Activated naive CD4-positive, alpha-beta T cell treated with anti-CD3 and anti-CD28 coated beads, Interleukin-2, amount 10 ng/mL, durations not matched to agents 7 days and 5 days (primary cell): ENCODE results near the gene IFNL1.
"Not testable (repeated sequence)": the region's sequence is repeated elsewhere in the genome, so short reads cannot be mapped to it uniquely, and the experiment has no call there.

Source experiments
- CTCF ChIA-PET: fragments of 350-600 bp; sonication (Branson Sonifier 250); formaldehyde crosslinking; loops from one replicate; lab custom pipeline; 2021; ENCODE audit warnings: antibody characterized with exemption; lab: Charles Lee
- DNase-seq: peaks from one replicate; pipeline ENCODE4 v3.0.0-alpha.2; 2020
- H3K27ac Mint-ChIP-seq: one replicate; pipeline ENCODE4 v1.8.0; 2021; ENCODE audit warnings: mild to moderate bottlenecking, moderate library complexity, mixed read lengths
- H3K27me3 Mint-ChIP-seq: one replicate; pipeline ENCODE4 v1.8.0; 2021; ENCODE audit warnings: mild to moderate bottlenecking, mixed read lengths
- H3K36me3 Mint-ChIP-seq: one replicate; pipeline ENCODE4 v1.8.0; 2021; ENCODE audit warnings: mixed read lengths
- H3K4me1 Mint-ChIP-seq: one replicate; pipeline ENCODE4 v1.8.0; 2021; ENCODE audit warnings: mixed read lengths
- H3K4me3 Mint-ChIP-seq: one replicate; pipeline ENCODE4 v1.8.0; 2021; ENCODE audit warnings: mild to moderate bottlenecking, moderate library complexity, mixed read lengths
- H3K9me3 Mint-ChIP-seq: one replicate; pipeline ENCODE4 v1.8.0; 2021; ENCODE audit warnings: mixed read lengths

Gene IFNL1

GRCh38 chr19:39324242-39324842 lies 28.1 kb downstream of the IFNL1 start:
- no peaks in the 10 kb centered on the region for H3K9me3 Mint-ChIP-seq
- peaks cover 34% of the 10 kb centered on the region for H3K36me3 Mint-ChIP-seq
- DNase-seq: no peak
- H3K27me3 Mint-ChIP-seq: peaks cover 17% of the 10 kb centered on the region
- peaks cover 37% of the 10 kb centered on the region for H3K4me1 Mint-ChIP-seq
- CTCF ChIA-PET: no interaction called here
- no peak overlapping the region for H3K27ac Mint-ChIP-seq
- H3K4me3 Mint-ChIP-seq: no peak overlapping the region

- H3K27me3 Mint-ChIP-seq: peaks cover 12% of the 10 kb centered on the region
Observed at GRCh38 chr19:39325778-39326665, 29.8 kb downstream of the IFNL1 start.

GRCh38 chr19:39327363-39328045 lies 31.3 kb downstream of the IFNL1 start:
- Mint-ChIP-seq H3K36me3 (peaks cover 48% of the 10 kb centered on the region), H3K27ac (peak overlapping the region; percentile 42), H3K27me3 (no peaks in the 10 kb centered on the region), H3K4me3 (no peak overlapping the region), H3K4me1 (peaks cover 44% of the 10 kb centered on the region), H3K9me3 (no peaks in the 10 kb centered on the region)
- CTCF ChIA-PET: interaction anchor here (0.7 to 2.6 kb wide), 11 partner anchors 20 to 764 kb away, joined by 3 to 15 read pairs (median 3); partner anchors contain the start of gene NCCRP1
- DNase-seq: no peak

More at GRCh38 chr19:39325778-39326665, 29.8 kb downstream of the IFNL1 start:
- H3K4me1 Mint-ChIP-seq: peaks cover 43% of the 10 kb centered on the region
- H3K36me3 Mint-ChIP-seq: peaks cover 42% of the 10 kb centered on the region
- CTCF ChIA-PET: interaction anchor here (0.7 to 2.6 kb wide), 4 partner anchors 80 to 216 kb away, joined by 3 to 15 read pairs (median 5); no protein-coding TSS in a partner anchor
- no peak overlapping the region for H3K4me3 Mint-ChIP-seq
- H3K27ac Mint-ChIP-seq: no peak overlapping the region
- no peak for DNase-seq
- no peaks in the 10 kb centered on the region for H3K9me3 Mint-ChIP-seq

- H3K27me3 Mint-ChIP-seq: no peaks in the 10 kb centered on the region
- CTCF ChIA-PET: interaction anchor here (0.9 to 2.6 kb wide), 9 partner anchors 14 to 206 kb away, joined by 3 to 15 read pairs (median 3); partner anchors contain the start of genes NCCRP1 and SAMD4B
- H3K27ac Mint-ChIP-seq: peak overlapping the region; percentile 66
- peaks cover 45% of the 10 kb centered on the region for H3K4me1 Mint-ChIP-seq
- H3K4me3 Mint-ChIP-seq: no peak overlapping the region
- DNase-seq: peak; percentile 86
- no peaks in the 10 kb centered on the region for H3K9me3 Mint-ChIP-seq
- peaks cover 50% of the 10 kb centered on the region for H3K36me3 Mint-ChIP-seq
Observed at GRCh38 chr19:39328046-39328705, 32.0 kb downstream of the IFNL1 start.

- Mint-ChIP-seq H3K9me3 (no peaks in the 10 kb centered on the region), H3K27me3 (no peaks in the 10 kb centered on the region), H3K4me3 (no peak overlapping the region), H3K4me1 (peaks cover 58% of the 10 kb centered on the region), H3K27ac (peak overlapping the region; percentile 28), H3K36me3 (peaks cover 60% of the 10 kb centered on the region)
- CTCF ChIA-PET: interaction anchor here (1.3 to 1.5 kb wide), 2 partner anchors 82 to 118 kb away, joined by 4 to 8 read pairs; partner anchors contain the start of gene PLEKHG2
- no peak for DNase-seq
Observed at GRCh38 chr19:39329948-39330347, 33.7 kb downstream of the IFNL1 start.

- Mint-ChIP-seq H3K27ac (no peak overlapping the region), H3K4me3 (no peak overlapping the region), H3K27me3 (no peaks in the 10 kb centered on the region), H3K9me3 (no peaks in the 10 kb centered on the region), H3K36me3 (peaks cover 56% of the 10 kb centered on the region), H3K4me1 (peaks cover 73% of the 10 kb centered on the region)
- CTCF ChIA-PET: interaction anchor here (1.0 kb wide), 1 partner anchor 14 kb away, joined by 3 read pairs; no protein-coding TSS in a partner anchor
- DNase-seq: no peak
Observed at GRCh38 chr19:39332293-39332692, 36.1 kb downstream of the IFNL1 start.

- Mint-ChIP-seq H3K4me3 (peak overlapping the region; percentile 100), H3K4me1 (peaks cover 78% of the 10 kb centered on the region), H3K36me3 (peaks cover 58% of the 10 kb centered on the region), H3K27ac (peak overlapping the region; percentile 42)
- not testable (repeated sequence) for H3K27me3 Mint-ChIP-seq, H3K9me3 Mint-ChIP-seq, DNase-seq
- CTCF ChIA-PET: interaction anchor here (0.7 to 1.0 kb wide), 2 partner anchors 13 to 382 kb away, joined by 3 read pairs; no protein-coding TSS in a partner anchor
Observed at GRCh38 chr19:39332738-39333137, 36.5 kb downstream of the IFNL1 start.

- CTCF ChIA-PET: interaction anchor here (0.7 to 1.4 kb wide), 3 partner anchors 12 to 383 kb away, joined by 3 to 6 read pairs (median 3); no protein-coding TSS in a partner anchor
- peak overlapping the region; percentile 100 for H3K4me3 Mint-ChIP-seq
- H3K27me3 Mint-ChIP-seq: no peaks in the 10 kb centered on the region
- no peak for DNase-seq
- H3K9me3 Mint-ChIP-seq: no peaks in the 10 kb centered on the region
- peaks cover 55% of the 10 kb centered on the region for H3K36me3 Mint-ChIP-seq
- peaks cover 78% of the 10 kb centered on the region for H3K4me1 Mint-ChIP-seq
- H3K27ac Mint-ChIP-seq: peak overlapping the region; percentile 97
Observed at GRCh38 chr19:39333507-39333906, 37.3 kb downstream of the IFNL1 start.

GRCh38 chr19:39334444-39334976 lies 38.3 kb downstream of the IFNL1 start:
- Mint-ChIP-seq H3K4me1 (peaks cover 68% of the 10 kb centered on the region), H3K36me3 (peaks cover 45% of the 10 kb centered on the region), H3K27me3 (no peaks in the 10 kb centered on the region), H3K27ac (peak overlapping the region; percentile 97), H3K4me3 (peak overlapping the region; percentile 100), H3K9me3 (no peaks in the 10 kb centered on the region)
- no peak for DNase-seq
- CTCF ChIA-PET: interaction anchor here (0.8 to 1.4 kb wide), 2 partner anchors 77 to 212 kb away, joined by 3 to 6 read pairs; no protein-coding TSS in a partner anchor

- CTCF ChIA-PET: interaction anchor here (1.4 to 1.7 kb wide), 2 partner anchors 212 to 213 kb away, joined by 5 to 6 read pairs; no protein-coding TSS in a partner anchor
- H3K4me1 Mint-ChIP-seq: peaks cover 70% of the 10 kb centered on the region
- H3K9me3 Mint-ChIP-seq: no peaks in the 10 kb centered on the region
- H3K36me3 Mint-ChIP-seq: peaks cover 41% of the 10 kb centered on the region
- H3K27ac Mint-ChIP-seq: peak overlapping the region; percentile 97
- DNase-seq: peak; percentile 61
- peak overlapping the region; percentile 100 for H3K4me3 Mint-ChIP-seq
- no peaks in the 10 kb centered on the region for H3K27me3 Mint-ChIP-seq
Observed at GRCh38 chr19:39335168-39335548, 39.0 kb downstream of the IFNL1 start.

- CTCF ChIA-PET: interaction anchor here (0.6 to 1.7 kb wide), 2 partner anchors 119 to 213 kb away, joined by 4 to 5 read pairs; no protein-coding TSS in a partner anchor
- peak overlapping the region; percentile 97 for H3K27ac Mint-ChIP-seq
- peaks cover 70% of the 10 kb centered on the region for H3K4me1 Mint-ChIP-seq
Observed at GRCh38 chr19:39336483-39336882, 40.3 kb downstream of the IFNL1 start.

GRCh38 chr19:39339674-39340073 lies 43.5 kb downstream of the IFNL1 start:
- CTCF ChIA-PET: no interaction called here
- no peak for DNase-seq
- peak overlapping the region; percentile 92 for H3K27ac Mint-ChIP-seq
- peaks cover 24% of the 10 kb centered on the region for H3K36me3 Mint-ChIP-seq
- H3K4me3 Mint-ChIP-seq: peak overlapping the region; percentile 89
- H3K27me3 Mint-ChIP-seq: no peaks in the 10 kb centered on the region
- H3K4me1 Mint-ChIP-seq: peaks cover 66% of the 10 kb centered on the region
- H3K9me3 Mint-ChIP-seq: no peaks in the 10 kb centered on the region

More at GRCh38 chr19:39336483-39336882, 40.3 kb downstream of the IFNL1 start:
- no peaks in the 10 kb centered on the region for H3K27me3 Mint-ChIP-seq
- no peak for DNase-seq
- peak overlapping the region; percentile 100 for H3K4me3 Mint-ChIP-seq
- peaks cover 37% of the 10 kb centered on the region for H3K36me3 Mint-ChIP-seq
- no peaks in the 10 kb centered on the region for H3K9me3 Mint-ChIP-seq

- H3K27me3 Mint-ChIP-seq, DNase-seq, H3K9me3 Mint-ChIP-seq, CTCF ChIA-PET: not testable (repeated sequence)
- peak overlapping the region; percentile 92 for H3K27ac Mint-ChIP-seq
- peak overlapping the region; percentile 89 for H3K4me3 Mint-ChIP-seq
- peaks cover 21% of the 10 kb centered on the region for H3K36me3 Mint-ChIP-seq
- H3K4me1 Mint-ChIP-seq: peaks cover 68% of the 10 kb centered on the region
Observed at GRCh38 chr19:39340156-39340555, 43.9 kb downstream of the IFNL1 start.
